K562 (cell line): ENCODE data around the gene LAP3. TPM values are rescaled to one million over a fixed set of nuclear protein-coding genes. Genes with fewer than 3 reads are reported as not detected.

Experiments used
- CTCF ChIP-seq, 3 experiments: IDR thresholded peaks in 2 of 3; conservative IDR thresholded peaks in 1 of 3; 2 replicates each; pipeline ENCODE4 v1.5.1; 2011 to 2012; ENCODE audit warnings: low read length in 3 of 3, mild to moderate bottlenecking in 3 of 3, control low read depth in 2 of 3, improper control_type of control experiment in 1 of 3, inconsistent platforms in 1 of 3, low read depth in 1 of 3, mixed read lengths in 1 of 3, moderate library complexity in 1 of 3; ENCODE audit not compliant: insufficient read depth in 2 of 3
- FOXK2 ChIP-seq, 2 experiments: fragments of 450-650 bp; IDR thresholded peaks in 1 of 2; conservative IDR thresholded peaks in 1 of 2; 2 replicates each; pipeline ENCODE4 v1.6.1; 2016; ENCODE audit warnings: low read depth in 2 of 2, mild to moderate bottlenecking in 1 of 2
- HCFC1 ChIP-seq: IDR thresholded peaks from 2 replicates; pipeline ENCODE4 v1.6.1; 2012; ENCODE audit warnings: low read depth, low read length, improper control_type of control experiment
- HMGN3 ChIP-seq: IDR thresholded peaks from 2 replicates; pipeline ENCODE4 v1.6.1; 2011; ENCODE audit warnings: borderline replicate concordance, low read depth, mild to moderate bottlenecking, mixed read lengths, low read length; ENCODE audit not compliant: insufficient read length; ENCODE audit errors: extremely low read depth
- MAFK ChIP-seq: IDR thresholded peaks from 2 replicates; pipeline ENCODE4 v1.6.1; 2011; ENCODE audit warnings: low read length, improper control_type of control experiment
- MBD1 ChIP-seq: fragments of 250-450 bp; sonication (Bioruptor Pico); IDR thresholded peaks from 2 replicates; pipeline ENCODE4 v1.8.0; 2022; ENCODE audit warnings: inconsistent platforms
- MBD2 ChIP-seq: sonication (generic); IDR thresholded peaks from 2 replicates; pipeline ENCODE4 v1.6.1; 2016; ENCODE audit warnings: low read depth, borderline replicate concordance
- MEF2A ChIP-seq: IDR thresholded peaks from 2 replicates; pipeline ENCODE4 v1.6.1; 2011; ENCODE audit warnings: low read depth, mild to moderate bottlenecking, low read length, moderate library complexity; ENCODE audit not compliant: control insufficient read depth
- NCOA2 ChIP-seq, 2 experiments: fragments of 450-650 bp; IDR thresholded peaks; 2 replicates each; pipeline ENCODE4 v1.6.1; 2018; ENCODE audit warnings: mild to moderate bottlenecking in 2 of 2, moderate library complexity in 1 of 2; ENCODE audit not compliant: partially characterized antibody in 2 of 2
- NRF1 ChIP-seq, 2 experiments: fragments of 450-650 bp; IDR thresholded peaks in 1 of 2; conservative IDR thresholded peaks in 1 of 2; 2 replicates each; pipeline ENCODE4 v1.6.1; 2014; ENCODE audit warnings: mild to moderate bottlenecking in 2 of 2
- PHTF2 ChIP-seq: fragments of 250-450 bp; sonication (Bioruptor Pico); IDR thresholded peaks from 2 replicates; pipeline ENCODE4 v1.5.0; 2021; ENCODE audit warnings: mild to moderate bottlenecking
- PRDM10 ChIP-seq: fragments of 450-650 bp; IDR thresholded peaks from 2 replicates; pipeline ENCODE4 v1.6.1; 2018; ENCODE audit not compliant: partially characterized antibody
- RAD21 ChIP-seq, 2 experiments: fragments of 250-450 bp in 1 of 2; fragments of 450-650 bp in 1 of 2; sonication (Bioruptor Pico) in 1 of 2; formaldehyde crosslinking in 1 of 2; IDR thresholded peaks in 1 of 2; conservative IDR thresholded peaks in 1 of 2; 2 replicates each; pipeline versions ENCODE4 v1.4.0 to v1.8.0; 2020 to 2022; ENCODE audit warnings: mild to moderate bottlenecking in 2 of 2, moderate library complexity in 1 of 2
- SMC3 ChIP-seq: conservative IDR thresholded peaks from 2 replicates; pipeline ENCODE4 v1.6.1; 2011; ENCODE audit warnings: low read depth, low read length, improper control_type of control experiment; ENCODE audit not compliant: insufficient read depth
- TAF15 ChIP-seq: fragments of 200-400 bp; formaldehyde crosslinking; IDR thresholded peaks from 2 replicates; pipeline ENCODE4 v1.6.1; 2017; ENCODE audit warnings: mild to moderate bottlenecking, low read depth, low read length, moderate library complexity
- ZBTB1 ChIP-seq: sonication (generic); formaldehyde crosslinking; IDR thresholded peaks from 2 replicates; pipeline ENCODE4 v1.8.1; 2023; ENCODE audit warnings: missing genetic modification reagents, low read depth, mild to moderate bottlenecking, borderline replicate concordance
- ZNF57 ChIP-seq: fragments of 450-650 bp; formaldehyde crosslinking; IDR thresholded peaks from 2 replicates; pipeline ENCODE4 v1.4.0; 2020; ENCODE audit warnings: mild to moderate bottlenecking, moderate library complexity
- polyA plus RNA-seq, 8 experiments: library from polyadenylated mRNA; depleted of rRNA in 4 of 8; stranded (reverse) in 5 of 8; unstranded in 3 of 8; fragments of >200 nt; fragmentation: Nextera tagmentation in 2 of 8; fragmentation: Illumina TruSeq in 1 of 8; extraction: Ambion mirVana in 2 of 8; extraction: Trizol in 1 of 8; gene quantifications; 2 replicates each; pipeline versions ENCODE4 v1.2.1 to v1.2.3, GENCODE V29; 2011 to 2014; ENCODE audit warnings: inconsistent platforms in 1 of 8, missing spikeins in 1 of 8
- total RNA-seq, 7 experiments: library from RNA; depleted of rRNA in 6 of 7; stranded (reverse); fragments of >200 nt in 6 of 7; fragmentation: Illumina TruSeq in 2 of 7; extraction: Trizol in 2 of 7; gene quantifications; 2 replicates each; pipeline versions ENCODE4 v1.2.1 to v1.2.3, GENCODE V29; 2011 to 2021; ENCODE audit warnings: low replicate concordance in 1 of 7

LAP3 gene
- total and polyA plus RNA-seq, 9 of the 15 experiments (the other 6 are each of a cell fraction or from before 2014, with no cell fraction given) = 82.3 to 170 (median 107) TPM

- peak; percentile 19 to 67 (median 58); a peak in 4 of 6 replicates for TF ChIP-seq CTCF (IDR thresholded peaks at IDR 0.05 in 2 of 3, conservative IDR thresholded peaks at IDR 0.05 in 1 of 3; ENCODE audit: insufficient read depth in 2 of 3, low read depth in 1 of 3, low read length in 3 of 3)
- TF ChIP-seq TAF15 = no peak
- TF ChIP-seq FOXK2 (conservative IDR thresholded peaks at IDR 0.05 in 1 of 2, IDR thresholded peaks at IDR 0.05 in 1 of 2; ENCODE audit: low read depth in 2 of 2) = 0 out of 4 replicates have a peak, but pooled peaks of 1 of the 2 experiments have one; percentile 28
- no peak for TF ChIP-seq HMGN3
- TF ChIP-seq RAD21 (CRISPR knock-in tag; conservative IDR thresholded peaks at IDR 0.05 in 1 of 2, IDR thresholded peaks at IDR 0.05 in 1 of 2) = peak; percentile 41 to 60
- peak; percentile 30 for TF ChIP-seq SMC3
- no peak for TF ChIP-seq HCFC1
- TF ChIP-seq PHTF2 (CRISPR knock-in tag) = no peak
- no peak for TF ChIP-seq PRDM10
- TF ChIP-seq MEF2A = no peak
- TF ChIP-seq MBD2 = no peak
- no peak for TF ChIP-seq MAFK
- TF ChIP-seq MBD1 (CRISPR knock-in tag) = no peak
- TF ChIP-seq NCOA2 (IDR thresholded peaks at IDR 0.05; ENCODE audit: partially characterized antibody in 2 of 2) = no peak
- TF ChIP-seq ZBTB1 (CRISPR knock-in tag) = no peak
- no peak for TF ChIP-seq ZNF57
- TF ChIP-seq NRF1 (conservative IDR thresholded peaks at IDR 0.05 in 1 of 2, IDR thresholded peaks at IDR 0.05 in 1 of 2) = no peak
These were observed 20.5 kb downstream of the LAP3 start (continued) for GRCh38 chr4:17597517-17597916.
